H1 (cell line): ENCODE data around the gene RUVBL2. TPM values are rescaled to one million over a fixed set of nuclear protein-coding genes. Genes with fewer than 3 reads are reported as not detected.
A peak's percentile ranks its signal among the peaks of the same experiment; 100 is the strongest.

Experiments used
- ASH2L ChIP-seq: fragments of 200-600, 300-600 bp; sonication (generic); IDR thresholded peaks from one replicate; pipeline ENCODE4 v1.7.1; 2017; ENCODE audit warnings: low read length
- BCL11A ChIP-seq, 2 experiments: IDR thresholded peaks; one replicate each; pipeline ENCODE4 v1.6.1; 2011; ENCODE audit warnings: low read depth in 2 of 2, low read length in 2 of 2, mild to moderate bottlenecking in 2 of 2
- BRCA1 ChIP-seq: IDR thresholded peaks from 2 replicates; pipeline ENCODE4 v1.6.1; 2012; ENCODE audit warnings: low read depth, low read length, improper control_type of control experiment
- CBX5 ChIP-seq: fragments of 300-800, 300-1000 bp; sonication (generic); IDR thresholded peaks from 2 replicates; pipeline ENCODE4 v1.7.1; 2016; ENCODE audit warnings: antibody characterized with exemption, low read length, low read depth
- CBX8 ChIP-seq: fragments of 300-800, 300-1000 bp; sonication (generic); IDR thresholded peaks from 2 replicates; pipeline ENCODE4 v1.7.1; 2016; ENCODE audit warnings: low read depth, low read length, borderline replicate concordance
- CHD2 ChIP-seq: IDR thresholded peaks from 2 replicates; pipeline ENCODE4 v1.6.1; 2012; ENCODE audit warnings: low read length, improper control_type of control experiment
- EGR1 ChIP-seq: IDR thresholded peaks from 2 replicates; pipeline ENCODE4 v1.6.1; 2011; ENCODE audit warnings: low read depth, low read length, borderline replicate concordance
- JUN ChIP-seq: IDR thresholded peaks from 2 replicates; pipeline ENCODE4 v1.6.1; 2011; ENCODE audit warnings: low read depth, mild to moderate bottlenecking, improper control_type of control experiment, low read length
- KDM1A ChIP-seq: fragments of 200-600, 300-600 bp; sonication (generic); IDR thresholded peaks from 2 replicates; pipeline ENCODE4 v1.7.1; 2016; ENCODE audit warnings: mild to moderate bottlenecking, low read length, borderline replicate concordance
- KDM4A ChIP-seq: IDR thresholded peaks from one replicate; pipeline ENCODE4 v1.7.1; 2012; ENCODE audit warnings: low read depth, mild to moderate bottlenecking, moderate library complexity, low read length, inconsistent platforms; ENCODE audit not compliant: severe bottlenecking
- MAFK ChIP-seq: IDR thresholded peaks from 2 replicates; pipeline ENCODE4 v1.6.1; 2012; ENCODE audit warnings: low read depth, mild to moderate bottlenecking, improper control_type of control experiment, low read length
- PHF8 ChIP-seq: fragments of 200-600 bp; sonication (generic); conservative IDR thresholded peaks from 2 replicates; pipeline ENCODE4 v1.7.1; 2012; ENCODE audit warnings: low read depth, mild to moderate bottlenecking, inconsistent platforms, low read length, moderate library complexity
- RAD21 ChIP-seq, 2 experiments: IDR thresholded peaks in 1 of 2; conservative IDR thresholded peaks in 1 of 2; 2 replicates each; pipeline ENCODE4 v1.6.1; 2011; ENCODE audit warnings: low read depth in 2 of 2, low read length in 2 of 2, improper control_type of control experiment in 1 of 2, inconsistent platforms in 1 of 2, mild to moderate bottlenecking in 1 of 2, moderate library complexity in 1 of 2
- SAP30 ChIP-seq: fragments of 300-600 bp; sonication (generic); IDR thresholded peaks from 2 replicates; pipeline ENCODE4 v1.7.1; 2012; ENCODE audit warnings: low read length, moderate library complexity, mild to moderate bottlenecking, inconsistent platforms; ENCODE audit not compliant: insufficient read depth, insufficient replicate concordance
- SIN3A ChIP-seq, 2 experiments: IDR thresholded peaks in 1 of 2; conservative IDR thresholded peaks in 1 of 2; 2 replicates each; pipeline ENCODE4 v1.6.1; 2011 to 2012; ENCODE audit warnings: low read length in 2 of 2, improper control_type of control experiment in 1 of 2, low read depth in 1 of 2, mild to moderate bottlenecking in 1 of 2
- SIRT6 ChIP-seq: IDR thresholded peaks from one replicate; pipeline ENCODE4 v1.7.1; 2012; ENCODE audit warnings: low read length, inconsistent platforms
- SIX5 ChIP-seq: IDR thresholded peaks from 2 replicates; pipeline ENCODE4 v1.6.1; 2011; ENCODE audit warnings: mild to moderate bottlenecking, low read depth, low read length
- SP1 ChIP-seq: IDR thresholded peaks from 2 replicates; pipeline ENCODE4 v1.6.1; 2011; ENCODE audit warnings: low read depth, low read length
- SP2 ChIP-seq: IDR thresholded peaks from 2 replicates; pipeline ENCODE4 v1.6.1; 2012; ENCODE audit warnings: mild to moderate bottlenecking, low read length, inconsistent platforms
- SUZ12 ChIP-seq: fragments of 200-600 bp; sonication (generic); IDR thresholded peaks from 2 replicates; pipeline ENCODE4 v1.6.1; 2012; ENCODE audit warnings: mild to moderate bottlenecking, inconsistent platforms, low read length, moderate library complexity, mixed read lengths
- TAF1 ChIP-seq: IDR thresholded peaks from 2 replicates; pipeline ENCODE4 v1.6.1; 2011; ENCODE audit warnings: mild to moderate bottlenecking, low read depth, low read length
- polyA plus RNA-seq, 7 experiments: library from polyadenylated mRNA; depleted of rRNA in 3 of 7; stranded (reverse) in 5 of 7; unstranded in 2 of 7; fragments of >200 nt in 5 of 7; fragments of 200-250 nt in 2 of 7; gene quantifications; 1 replicate in 5 of 7; 2 replicates in 1 of 7; 4 replicates in 1 of 7; pipeline versions ENCODE4 v1.2.1 to v1.2.3, GENCODE V29; 2011 to 2013; ENCODE audit warnings: missing spikeins in 2 of 7, mixed read lengths in 2 of 7
- total RNA-seq: library from RNA; stranded (reverse); fragmentation: NEBNext Ultra II Directional; extraction: Animal tissue kit (Norgen Biotek cat#: 25700); gene quantifications from 2 replicates; pipeline ENCODE4 v1.2.1, GENCODE V29; 2021
- TF ChIP-seq, protein P1 (sequence below): IDR thresholded peaks from 2 replicates; pipeline ENCODE4 v1.6.1; 2012; ENCODE audit warnings: inconsistent platforms
- TF ChIP-seq, protein P2 (sequence below): IDR thresholded peaks from 2 replicates; pipeline ENCODE4 v1.6.1; 2012; ENCODE audit warnings: inconsistent platforms

Gene RUVBL2
- total and polyA plus RNA-seq, 2 of the 8 experiments (the other 6 are each of a cell fraction or from before 2014, with no cell fraction given) = 152 to 247 TPM

DNA sequence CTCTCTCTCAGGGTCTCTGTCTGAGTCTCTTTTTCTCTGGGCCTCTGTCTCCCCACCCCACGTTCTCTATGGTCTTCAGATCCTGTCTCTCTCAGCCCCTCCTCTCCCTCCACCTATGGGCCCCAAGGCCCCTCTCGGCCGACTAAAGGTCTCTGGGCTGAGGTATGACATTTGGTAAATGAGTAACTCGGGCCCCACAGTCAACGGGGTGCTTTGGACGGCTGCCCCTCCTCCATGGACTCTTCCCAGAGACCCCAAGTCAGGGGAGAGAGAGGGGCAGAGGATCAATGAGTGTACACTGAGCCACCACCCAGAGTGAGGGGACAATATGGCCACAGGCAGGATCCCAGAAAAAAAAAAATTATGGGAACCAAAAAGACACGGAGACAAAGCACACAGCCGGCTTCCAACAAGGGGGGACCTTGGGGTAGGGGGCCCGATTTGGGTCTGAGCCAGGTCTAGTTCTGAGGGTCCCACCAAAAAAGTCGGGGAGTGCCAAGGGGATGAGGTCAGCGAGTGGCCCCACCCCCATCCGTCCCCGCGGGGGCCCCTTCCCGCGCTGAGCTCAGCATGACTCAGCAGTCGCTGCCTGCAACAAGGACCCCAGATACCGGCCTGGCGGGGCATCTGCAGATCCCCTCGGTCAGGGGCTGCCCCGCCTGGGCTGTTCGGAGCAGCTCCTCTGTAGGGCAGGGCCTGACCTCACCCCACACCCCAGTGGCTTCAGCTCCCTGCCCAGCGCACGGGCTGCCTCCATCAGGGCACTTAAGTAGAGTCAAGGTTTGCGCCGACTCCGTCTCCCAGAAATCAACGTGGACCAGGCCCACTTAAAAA lies 30.1 kb upstream of the RUVBL2 start (continued):
- TF ChIP-seq CHD2 = peak; percentile 43; the same call in 1 of the 2 replicates
- no peak for TF ChIP-seq BCL11A (IDR thresholded peaks at IDR 0.05; ENCODE audit: low read depth in 2 of 2, low read length in 2 of 2)
- no peak for TF ChIP-seq KDM1A
- TF ChIP-seq ASH2L = peak; percentile 58
- no peak for TF ChIP-seq CBX8
- TF ChIP-seq SIN3A (conservative IDR thresholded peaks at IDR 0.05 in 1 of 2, IDR thresholded peaks at IDR 0.05 in 1 of 2; ENCODE audit: low read depth in 1 of 2, low read length in 2 of 2) = no peak; a peak in 1 of 4 replicates
- no peak for TF ChIP-seq SAP30
- TF ChIP-seq, protein P1, sequence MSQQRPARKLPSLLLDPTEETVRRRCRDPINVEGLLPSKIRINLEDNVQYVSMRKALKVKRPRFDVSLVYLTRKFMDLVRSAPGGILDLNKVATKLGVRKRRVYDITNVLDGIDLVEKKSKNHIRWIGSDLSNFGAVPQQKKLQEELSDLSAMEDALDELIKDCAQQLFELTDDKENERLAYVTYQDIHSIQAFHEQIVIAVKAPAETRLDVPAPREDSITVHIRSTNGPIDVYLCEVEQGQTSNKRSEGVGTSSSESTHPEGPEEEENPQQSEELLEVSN = peak; percentile 62; the same call in 1 of the 2 replicates
- 0 out of 2 replicates have a peak, but pooled peaks have one; percentile 23 for TF ChIP-seq PHF8
- TF ChIP-seq MAFK = peak; percentile 97
- peak; percentile 95 for TF ChIP-seq JUN
- no peak; a peak in 1 of 4 replicates for TF ChIP-seq RAD21 (IDR thresholded peaks at IDR 0.05 in 1 of 2, conservative IDR thresholded peaks at IDR 0.05 in 1 of 2; ENCODE audit: low read depth in 2 of 2, low read length in 2 of 2)
- TF ChIP-seq SIRT6 = no peak
- TF ChIP-seq SIX5 = no peak
- TF ChIP-seq BRCA1 = no peak
- TF ChIP-seq SUZ12 = no peak
- no peak for TF ChIP-seq CBX5
- TF ChIP-seq SP1 = 0 out of 2 replicates have a peak, but pooled peaks have one; percentile 51
- TF ChIP-seq SP2 = no peak
- no peak for TF ChIP-seq EGR1
- TF ChIP-seq TAF1 = no peak; the same call in 1 of the 2 replicates
- TF ChIP-seq, protein P2, sequence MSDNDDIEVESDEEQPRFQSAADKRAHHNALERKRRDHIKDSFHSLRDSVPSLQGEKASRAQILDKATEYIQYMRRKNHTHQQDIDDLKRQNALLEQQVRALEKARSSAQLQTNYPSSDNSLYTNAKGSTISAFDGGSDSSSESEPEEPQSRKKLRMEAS = peak; percentile 44
- TF ChIP-seq KDM4A = no peak
